MCF 10A (cell line): Measurements from ENCODE around the gene TTC36. TPM values are rescaled to one million over a fixed set of nuclear protein-coding genes. Genes with fewer than 3 reads are reported as not detected.
"Not testable (repeated sequence)": the region's sequence is repeated elsewhere in the genome, so short reads cannot be mapped to it uniquely, and the experiment has no call there.

Experiments
- BruUV-seq: library from RNA; stranded (reverse); fragments of 400-500 nt; replicated peaks from 2 replicates; lab custom pipeline; 2021; lab: Mats Ljungman, UMichigan
- CTCF ChIA-PET: fragments of 300-600 bp; sonication (Branson Sonifier 250); formaldehyde crosslinking; extraction: SDS; loops from one replicate; lab custom pipeline; 2021; ENCODE audit warnings: antibody characterized with exemption, inconsistent platforms; lab: Yijun Ruan, JAX
- POLR2A ChIA-PET: fragments of 300-600, 350-650 bp; sonication (Branson Sonifier 250); formaldehyde crosslinking; extraction: SDS; loops from one replicate; lab custom pipeline; 2020; ENCODE audit warnings: antibody characterized with exemption, inconsistent platforms; lab: Yijun Ruan, JAX
- DNase-seq: peaks from one replicate; pipeline ENCODE4 v3.0.0-alpha.2; 2018; ENCODE audit not compliant: unreplicated experiment
- H3K27ac Mint-ChIP-seq: one replicate; pipeline ENCODE4 v1.8.0; 2022; ENCODE audit warnings: mild to moderate bottlenecking, low read depth, mixed read lengths; ENCODE audit not compliant: unreplicated experiment
- H3K27me3 Mint-ChIP-seq: one replicate; pipeline ENCODE4 v1.8.0; 2022; ENCODE audit warnings: mixed read lengths; ENCODE audit not compliant: insufficient read depth, unreplicated experiment
- H3K36me3 Mint-ChIP-seq: one replicate; pipeline ENCODE4 v1.8.0; 2022; ENCODE audit warnings: mild to moderate bottlenecking, moderate library complexity, mixed read lengths; ENCODE audit not compliant: insufficient read depth, unreplicated experiment
- H3K4me1 Mint-ChIP-seq: one replicate; pipeline ENCODE4 v1.8.0; 2022; ENCODE audit warnings: mixed read lengths; ENCODE audit not compliant: insufficient read depth, unreplicated experiment
- H3K4me3 Mint-ChIP-seq: one replicate; pipeline ENCODE4 v1.8.0; 2022; ENCODE audit warnings: mild to moderate bottlenecking, moderate library complexity, mixed read lengths; ENCODE audit not compliant: unreplicated experiment
- H3K9me3 Mint-ChIP-seq: one replicate; pipeline ENCODE4 v1.8.0; 2022; ENCODE audit warnings: mixed read lengths; ENCODE audit not compliant: unreplicated experiment
- CTCF ChIP-seq: fragments of 200-600 bp; IDR thresholded peaks from one replicate; pipeline ENCODE4 v1.8.0; 2022; ENCODE audit warnings: antibody characterized with exemption, mild to moderate bottlenecking; ENCODE audit not compliant: unreplicated experiment
- intact Hi-C: fragments of 100-400 bp; cut with micrococcal nuclease; formaldehyde crosslinking; loops from 2 replicates; pipeline ENCODE4 v1.14.1; 2022
- total RNA-seq: library from RNA; stranded (reverse); gene quantifications from 2 replicates; pipeline ENCODE4 v1.2.3, GENCODE V29; 2022

TTC36 gene
- total RNA-seq, 1 experiment from 2014 or later = 0.63 TPM

GRCh38 chr11:118574636-118575035, 47.4 kb downstream of the TTC36 start:
- H3K27me3 Mint-ChIP-seq = no peaks in the 10 kb centered on the region
- ChIA-PET POLR2A (interaction anchor here (0.6 to 4.3 kb wide), 9 partner anchors 11 to 548 kb away, joined by 3 to 28 read pairs (median 4); no protein-coding TSS in a partner anchor), CTCF (interaction anchor here (0.6 kb wide), 1 partner anchor 49 kb away, joined by 3 read pairs; no protein-coding TSS in a partner anchor)
- BruUV-seq = no TSS peak
- no peaks in the 10 kb centered on the region for H3K9me3 Mint-ChIP-seq
- peaks cover 20% of the 10 kb centered on the region for H3K4me1 Mint-ChIP-seq
- H3K4me3 Mint-ChIP-seq = peak overlapping the region; percentile 38
- no peak overlapping the region for H3K27ac Mint-ChIP-seq
- DNase-seq = no peak
- H3K36me3 Mint-ChIP-seq = peaks cover 7% of the 10 kb centered on the region
- TF ChIP-seq CTCF = no peak
- intact Hi-C loops = no loop called here

- POLR2A ChIA-PET, intact Hi-C loops, H3K27me3 Mint-ChIP-seq, CTCF ChIA-PET, H3K27ac Mint-ChIP-seq, DNase-seq, H3K9me3 Mint-ChIP-seq, H3K4me3 Mint-ChIP-seq, BruUV-seq: not testable (repeated sequence)
- Mint-ChIP-seq H3K4me1 (peaks cover 20% of the 10 kb centered on the region), H3K36me3 (peaks cover 31% of the 10 kb centered on the region)
Measured at GRCh38 chr11:118577995-118578394, 50.7 kb downstream of the TTC36 start.

Other genes starting within 250 kb of the TTC36 start
- gene CD3E, start 222.7 kb upstream of the TTC36 start, total RNA-seq = not detected in 2 replicates
- not detected in 2 replicates for gene CD3D, start 184.8 kb upstream of the TTC36 start, total RNA-seq
- gene CD3G, start 183.1 kb upstream of the TTC36 start, total RNA-seq = not detected in 2 replicates
- gene UBE4A, start 167.9 kb upstream of the TTC36 start, total RNA-seq = 41.0 and 47.7 TPM in 2 replicates
- gene ATP5MG, start 125.9 kb upstream of the TTC36 start, total RNA-seq = 197 and 210 TPM in 2 replicates
- 52.0 and 62.9 TPM in 2 replicates for gene KMT2A, start 91.0 kb upstream of the TTC36 start, total RNA-seq
- 0.79 and 0.91 TPM in 2 replicates for gene TMEM25, start 3.7 kb downstream of the TTC36 start, total RNA-seq
- 21.3 and 24.3 TPM in 2 replicates for gene IFT46, start 38.5 kb downstream of the TTC36 start, total RNA-seq
- 157 and 164 TPM in 2 replicates for gene ARCN1, start 44.9 kb downstream of the TTC36 start, total RNA-seq
- gene PHLDB1, start 80.1 kb downstream of the TTC36 start, total RNA-seq = 31.1 and 36.2 TPM in 2 replicates
- not detected in 2 replicates for gene TREH, start 152.2 kb downstream of the TTC36 start, total RNA-seq